ENCODE data around the gene MNX1. TPM values are rescaled to one million over a fixed set of nuclear protein-coding genes. Genes with fewer than 3 reads are reported as not detected.

Gene MNX1
- total RNA-seq, result 0.17 TPM in 1 of 2 replicates, not detected in the other

DNA sequence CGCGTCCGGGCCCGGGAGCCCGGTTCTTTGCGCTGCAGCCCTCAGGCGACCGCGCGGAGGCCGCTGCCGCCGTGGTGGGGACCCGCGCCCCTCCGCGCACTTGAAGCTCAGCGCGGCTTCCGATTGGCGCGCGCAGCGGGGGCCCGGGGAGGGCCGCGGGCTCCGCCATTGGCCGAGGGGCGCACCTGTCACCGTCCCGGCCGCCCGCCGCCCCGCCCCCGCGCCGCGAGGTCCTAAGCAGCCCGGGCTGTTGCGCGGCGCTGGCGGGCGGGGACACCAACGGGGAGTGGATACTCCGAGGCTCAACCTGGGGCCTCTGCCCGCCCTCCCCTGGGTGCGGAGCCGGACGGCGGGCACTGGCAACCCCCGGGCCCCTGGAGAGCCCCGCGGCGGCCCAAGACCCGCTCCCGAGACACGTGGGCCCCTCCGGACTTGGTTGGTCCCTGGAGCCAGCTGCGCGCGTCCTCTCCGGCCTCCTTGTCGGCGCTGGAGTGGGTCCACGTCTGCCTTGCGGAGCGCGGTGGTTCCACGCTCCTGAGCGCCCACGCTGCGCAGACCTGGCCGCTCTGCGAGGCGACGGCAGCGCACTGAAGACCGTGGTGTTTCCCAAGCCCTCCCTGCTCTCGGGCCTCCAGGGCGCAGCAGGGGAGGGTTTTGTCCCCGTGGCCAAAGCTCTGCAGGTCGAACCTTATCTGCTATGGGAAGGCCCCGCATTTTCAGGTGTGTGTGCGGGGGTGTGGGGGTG is at the start of gene MNX1:
Gene MNX1 (minus strand): TSS at position 76 of the 745 bp plus-strand sequence. CDS start 313 bp downstream, outside the sequence.

Other genes starting within 250 kb of the MNX1 start
- 18.2 and 18.3 TPM in 2 replicates for gene LMBR1, start 117.5 kb downstream of the MNX1 start, total RNA-seq
- 7.6 and 7.9 TPM in 2 replicates for gene NOM1, start 61.0 kb downstream of the MNX1 start, total RNA-seq
- 42.1 and 50.8 TPM in 2 replicates for gene UBE3C, start 128.3 kb upstream of the MNX1 start, total RNA-seq